GM19452 (cell line): ENCODE measurements around the gene KIF13A.
"Not testable (repeated sequence)": the region's sequence is repeated elsewhere in the genome, so short reads cannot be mapped to it uniquely, and the experiment has no call there.

ENCODE experiments used
- ATAC-seq: cut with Tn5 transposase; IDR thresholded peaks from one replicate; pipeline ENCODE4 v1.9.1; 2021; ENCODE audit not compliant: unreplicated experiment

KIF13A gene

GRCh38 chr6:17812311-17812710 is 175.1 kb downstream of the KIF13A start:
- ATAC-seq: no peak

DNA sequence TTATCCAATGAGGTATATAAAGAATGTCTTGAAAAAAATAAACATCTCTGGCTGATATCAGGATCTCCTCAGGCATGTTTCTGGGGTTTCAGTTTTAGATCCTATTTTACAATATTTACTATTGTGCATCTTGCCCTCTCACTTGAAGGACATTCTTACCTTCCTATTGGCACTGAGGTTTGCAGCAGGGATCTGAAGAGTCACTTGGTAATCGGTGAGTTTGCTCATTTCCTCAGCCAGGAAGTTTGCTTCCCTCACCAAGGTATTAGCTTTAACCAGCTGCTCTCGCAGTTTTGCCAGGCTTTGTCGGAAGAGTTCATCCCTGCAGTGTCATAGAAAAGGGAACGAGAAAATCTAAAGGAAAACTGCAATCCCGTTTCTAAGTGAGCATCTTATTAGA is 178.8 kb downstream of the KIF13A start:
- ATAC-seq: no peak

DNA sequence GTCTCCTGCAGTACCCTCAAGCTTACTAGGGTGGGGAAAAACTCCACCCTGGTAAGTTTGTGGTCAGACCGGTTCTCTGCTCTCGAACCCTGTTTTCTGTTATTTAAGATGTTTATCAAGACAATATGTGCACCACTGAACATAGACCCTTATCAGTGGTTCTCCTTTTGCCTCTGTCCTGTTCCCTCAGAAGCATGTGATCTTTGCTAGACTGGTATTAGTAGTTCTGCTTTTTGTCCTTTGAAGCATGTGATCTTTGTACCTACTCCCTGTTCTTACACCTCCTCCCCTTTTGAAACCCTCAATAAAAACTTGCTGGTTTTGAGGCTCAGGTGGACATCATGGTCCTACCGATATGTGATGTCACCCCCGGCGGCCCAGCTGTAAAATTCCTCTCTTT is 180.0 kb downstream of the KIF13A start:
- not testable (repeated sequence) for ATAC-seq

DNA sequence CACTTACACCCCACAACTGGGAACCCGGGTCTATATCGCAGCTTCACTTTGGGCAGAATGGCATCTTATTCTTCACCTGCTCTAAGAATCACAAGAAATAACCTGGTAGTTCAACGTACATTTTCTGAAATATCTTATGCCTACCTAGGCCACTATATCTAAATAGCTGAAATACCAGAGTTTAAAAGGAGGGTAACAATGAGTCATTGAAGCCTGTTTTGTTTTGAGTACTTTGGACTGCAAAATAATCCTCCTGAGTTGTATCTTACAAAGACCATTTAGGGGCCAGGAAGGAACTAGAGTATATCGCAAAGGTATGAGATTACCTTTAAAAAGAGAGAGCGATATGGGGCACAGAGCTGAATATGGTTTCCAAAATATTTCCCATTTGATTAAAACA is 184.0 kb downstream of the KIF13A start:
- no peak for ATAC-seq

GRCh38 chr6:17798477-17799154 is 188.8 kb downstream of the KIF13A start:
- no peak for ATAC-seq

DNA sequence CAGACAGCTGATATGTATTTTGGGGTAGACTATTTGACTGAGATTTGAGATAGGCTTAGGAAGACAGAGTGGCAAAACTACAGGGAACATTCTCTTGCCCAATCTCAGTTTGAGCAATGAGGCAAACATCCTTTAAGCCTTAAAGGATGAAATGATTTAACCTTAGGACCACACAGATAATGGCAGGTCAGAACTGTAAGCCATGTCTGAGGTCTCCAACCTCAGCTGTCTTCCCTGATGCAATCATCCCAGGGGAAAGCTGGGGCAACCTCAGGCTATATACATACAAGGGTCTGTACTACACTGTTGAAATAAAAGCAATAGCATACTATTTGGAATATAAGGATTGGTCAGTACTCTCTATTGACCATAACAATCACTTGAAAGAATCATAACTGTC is 196.9 kb downstream of the KIF13A start:
- no peak for ATAC-seq

GRCh38 chr6:17785094-17785787 is 202.2 kb downstream of the KIF13A start:
- no peak for ATAC-seq

GRCh38 chr6:17780061-17780460 is 207.4 kb downstream of the KIF13A start:
- ATAC-seq: no peak

DNA sequence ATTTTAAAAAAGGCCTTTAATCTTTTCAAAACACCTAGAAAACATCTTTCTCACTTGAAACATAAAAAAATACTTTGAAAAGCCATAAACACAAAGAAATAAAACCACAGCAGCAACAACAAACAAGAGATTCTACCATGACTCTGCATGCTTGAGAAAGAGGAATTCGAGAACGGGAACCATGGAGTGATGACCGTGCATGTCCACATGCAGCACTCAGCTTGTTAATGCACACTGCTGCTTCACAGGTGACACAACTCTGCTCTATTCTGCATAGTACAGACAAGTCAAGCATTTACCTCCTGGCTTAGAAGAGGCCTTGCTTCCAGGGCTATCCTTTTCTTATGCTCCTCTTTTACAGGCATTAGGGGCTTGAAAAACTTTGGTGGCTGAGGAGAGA is 215.8 kb downstream of the KIF13A start:
- ATAC-seq: no peak

GRCh38 chr6:17768881-17769280 is 218.6 kb downstream of the KIF13A start:
- no peak for ATAC-seq

GRCh38 chr6:17768388-17768787 is 219.0 kb downstream of the KIF13A start:
- ATAC-seq: no peak

DNA sequence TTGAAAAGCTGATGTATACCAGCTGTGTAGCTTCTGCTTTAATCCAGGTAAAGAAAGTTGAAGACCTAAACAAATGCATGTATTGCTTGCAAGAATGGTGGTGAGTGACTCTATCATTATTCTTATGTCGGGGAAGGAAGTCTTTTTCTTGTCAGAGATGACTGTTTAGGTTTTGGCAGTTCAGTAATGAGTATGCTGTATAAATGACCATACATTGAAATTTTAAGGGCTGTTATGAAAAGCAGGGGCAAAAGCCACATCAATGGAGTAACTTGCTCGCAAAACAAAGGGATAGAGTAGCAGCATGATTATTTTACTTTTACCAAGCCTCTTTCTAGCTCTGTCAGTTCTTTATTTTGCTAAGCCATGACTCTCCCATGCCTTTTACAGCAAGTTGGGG is 224.8 kb downstream of the KIF13A start:
- ATAC-seq: no peak

GRCh38 chr6:17758119-17758518 is 229.3 kb downstream of the KIF13A start:
- ATAC-seq: no peak

GRCh38 chr6:17754254-17754653 is 233.2 kb downstream of the KIF13A start:
- ATAC-seq: no peak

GRCh38 chr6:17745324-17745723 is 242.1 kb downstream of the KIF13A start:
- ATAC-seq: not testable (repeated sequence)

GRCh38 chr6:17744757-17745308 is 242.6 kb downstream of the KIF13A start:
- not testable (repeated sequence) for ATAC-seq

DNA sequence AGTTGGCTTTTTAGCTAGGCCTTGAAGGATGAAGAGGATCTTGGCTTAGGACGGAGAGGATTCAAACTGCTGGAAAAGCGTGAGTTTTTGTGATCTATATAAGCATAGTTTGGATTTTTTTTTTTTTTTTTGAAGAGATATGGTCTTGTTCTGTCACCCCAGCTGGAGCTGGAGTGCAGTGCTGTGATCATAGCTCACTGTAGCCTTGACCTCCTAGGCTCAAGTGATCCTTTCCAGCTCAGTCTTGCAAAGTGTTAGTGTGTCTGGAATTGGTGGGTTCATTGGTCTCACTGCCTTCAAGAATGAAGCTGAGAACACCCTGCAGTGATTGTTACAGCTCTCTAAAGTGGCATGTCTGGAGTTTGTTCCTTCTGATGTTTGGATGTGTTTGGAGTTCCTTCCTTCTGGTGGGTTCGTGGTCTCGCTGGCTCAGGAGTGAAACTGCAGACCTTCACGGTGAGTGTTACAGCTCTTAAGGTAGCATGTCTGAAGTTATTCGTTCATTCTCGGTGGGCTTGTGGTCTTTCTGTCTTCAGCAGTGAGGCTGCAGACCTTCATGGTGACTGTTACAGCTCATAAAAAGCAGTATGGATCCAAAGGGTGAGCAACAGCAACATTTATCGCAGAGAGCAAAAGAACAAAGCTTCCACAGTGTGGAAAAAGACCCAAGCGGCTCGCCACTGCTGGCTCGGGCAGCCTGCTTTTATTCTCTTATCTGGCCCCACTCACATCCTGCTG is 243.2 kb downstream of the KIF13A start:
- no peak for ATAC-seq

DNA sequence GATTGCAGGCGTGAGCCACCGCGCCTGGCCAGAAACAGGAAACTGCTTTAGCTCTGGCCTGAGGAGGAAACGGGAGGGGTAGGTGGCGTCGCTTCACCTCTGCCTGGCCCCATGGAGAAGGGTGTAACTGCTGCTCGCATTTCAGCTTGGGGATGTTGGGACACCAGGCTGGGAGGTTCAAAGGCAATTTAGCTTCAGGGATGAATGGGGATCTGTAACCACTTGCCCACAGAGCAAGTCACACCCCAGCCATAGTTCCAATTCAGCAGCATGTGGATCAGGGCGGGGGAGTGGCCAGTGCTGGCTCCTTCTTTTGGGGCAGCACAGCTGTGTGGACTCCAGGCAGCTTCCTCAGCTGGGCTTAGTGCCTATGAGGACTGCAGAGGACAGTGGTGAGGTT is 245.9 kb downstream of the KIF13A start:
- no peak for ATAC-seq

DNA sequence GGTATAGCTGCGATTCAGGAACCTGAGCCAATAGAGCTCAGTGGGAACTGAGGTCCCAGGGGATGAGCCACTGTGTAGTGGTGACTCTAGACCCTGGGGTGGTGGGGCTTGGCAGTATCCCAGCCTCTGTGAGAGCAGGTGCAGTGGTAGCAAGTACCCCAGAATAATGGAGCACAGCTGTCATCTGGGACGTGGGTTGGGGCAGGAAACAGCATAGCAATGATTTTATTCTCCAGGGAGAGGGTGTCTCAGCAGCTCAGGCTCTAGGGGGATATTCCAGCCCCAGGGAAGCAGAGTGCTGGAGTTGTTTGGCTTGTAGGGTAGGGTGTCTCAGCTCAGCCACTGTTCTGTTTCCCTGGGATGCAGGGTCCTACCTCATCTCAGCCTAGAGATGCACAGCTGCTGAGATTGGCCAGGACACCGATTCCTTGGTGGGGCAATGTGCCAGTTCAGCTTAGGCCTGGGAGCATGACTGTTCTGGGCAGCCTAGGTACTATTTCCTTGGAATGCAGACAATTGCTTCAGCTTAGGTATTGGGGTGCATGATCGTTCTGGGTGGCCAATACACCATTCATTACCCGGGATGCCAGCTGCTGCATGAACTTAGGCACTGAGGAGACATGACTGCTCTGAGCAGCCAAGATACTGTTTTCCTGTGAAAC is 246.7 kb downstream of the KIF13A start:
- ATAC-seq: no peak

DNA sequence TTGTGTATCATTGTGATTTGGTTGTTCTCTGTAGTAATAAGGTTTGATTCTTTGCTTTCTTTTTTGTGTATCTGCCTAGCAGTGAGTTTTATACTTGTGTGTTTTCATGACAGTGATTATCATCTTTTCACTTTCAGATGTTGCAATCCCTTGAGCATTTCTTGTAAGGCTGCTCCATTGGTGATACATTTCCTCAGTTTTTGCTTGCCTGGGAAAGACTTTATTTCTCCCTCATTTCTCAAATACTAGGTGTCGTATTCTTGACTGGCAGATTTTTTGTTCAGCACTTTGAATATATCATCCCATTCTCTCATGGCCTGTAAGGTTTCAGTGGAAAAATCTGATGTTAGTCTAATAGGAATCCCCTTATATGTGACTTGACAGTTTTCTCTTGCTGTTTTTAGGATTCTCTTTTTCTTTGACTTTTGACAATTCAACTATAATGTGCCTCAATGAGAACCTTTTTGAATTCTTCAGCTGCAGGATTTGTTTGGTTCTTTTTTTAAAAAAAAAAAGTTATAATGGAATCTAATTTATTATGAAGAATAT is 249.7 kb downstream of the KIF13A start:
- ATAC-seq: no peak

DNA sequence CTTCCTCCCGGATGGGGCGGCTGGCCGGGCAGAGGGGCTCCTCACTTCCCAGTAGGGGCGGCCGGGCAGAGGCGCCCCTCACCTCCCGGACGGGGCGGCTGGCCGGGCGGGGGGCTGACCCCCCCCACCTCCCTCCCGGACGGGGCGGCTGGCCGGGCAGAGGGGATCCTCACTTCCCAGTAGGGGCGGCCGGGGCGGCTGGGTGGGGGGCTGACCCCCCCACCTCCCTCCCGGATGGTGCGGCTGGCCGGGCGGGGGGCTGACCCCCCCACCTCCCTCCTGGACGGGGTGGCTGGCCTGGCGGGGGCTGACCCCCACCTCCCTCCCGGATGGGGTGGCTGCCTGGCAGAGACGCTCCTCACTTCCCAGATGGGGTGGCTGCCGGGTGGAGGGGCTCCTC is 252.1 kb downstream of the KIF13A start:
- not testable (repeated sequence) for ATAC-seq
